GM19467 (cell line): ENCODE data around the gene CERS6.
"Not testable (repeated sequence)": the region's sequence is repeated elsewhere in the genome, so short reads cannot be mapped to it uniquely, and the experiment has no call there.

Source experiments
- ATAC-seq: cut with Tn5 transposase; IDR thresholded peaks from one replicate; pipeline ENCODE4 v1.9.1; 2021; ENCODE audit warnings: mild to moderate bottlenecking, moderate library complexity; ENCODE audit not compliant: unreplicated experiment

CERS6 gene

GRCh38 chr2:168466834-168467565 lies 10.9 kb downstream of the CERS6 start:
- no peak for ATAC-seq

- no peak for ATAC-seq
Observed at GRCh38 chr2:168467729-168468128, 11.7 kb downstream of the CERS6 start.

- ATAC-seq, result no peak
Observed at GRCh38 chr2:168468354-168468753, 12.3 kb downstream of the CERS6 start.

GRCh38 chr2:168469281-168469988 lies 13.4 kb downstream of the CERS6 start:
- ATAC-seq, result peak; percentile 58

GRCh38 chr2:168470320-168471162 lies 14.5 kb downstream of the CERS6 start:
- ATAC-seq, result peak; percentile 45

GRCh38 chr2:168471163-168471475 lies 15.0 kb downstream of the CERS6 start:
- ATAC-seq, result no peak

GRCh38 chr2:168475636-168476035 lies 19.6 kb downstream of the CERS6 start:
- ATAC-seq, result no peak

- no peak for ATAC-seq
Observed at GRCh38 chr2:168478206-168478605, 22.1 kb downstream of the CERS6 start.

GRCh38 chr2:168480356-168480755 lies 24.3 kb downstream of the CERS6 start:
- ATAC-seq, result no peak

GRCh38 chr2:168480825-168481585 lies 24.9 kb downstream of the CERS6 start:
- no peak for ATAC-seq

- no peak for ATAC-seq
Observed at GRCh38 chr2:168482269-168482668, 26.2 kb downstream of the CERS6 start.

- no peak for ATAC-seq
Observed at GRCh38 chr2:168482952-168483831, 27.1 kb downstream of the CERS6 start.

GRCh38 chr2:168486477-168486876 lies 30.4 kb downstream of the CERS6 start:
- ATAC-seq, result no peak

- ATAC-seq, result peak; percentile 86
Observed at GRCh38 chr2:168490015-168490874, 34.2 kb downstream of the CERS6 start.

GRCh38 chr2:168490946-168491605 lies 35.0 kb downstream of the CERS6 start:
- peak; percentile 11 for ATAC-seq

- ATAC-seq, result not testable (repeated sequence)
Observed at GRCh38 chr2:168491728-168492127, 35.7 kb downstream of the CERS6 start.

- not testable (repeated sequence) for ATAC-seq
Observed at GRCh38 chr2:168493219-168493618, 37.1 kb downstream of the CERS6 start.

GRCh38 chr2:168494190-168494711 lies 38.2 kb downstream of the CERS6 start:
- ATAC-seq, result no peak
